HepG2 (cell line): ENCODE data around the gene MPPE1. TPM values are rescaled to one million over a fixed set of nuclear protein-coding genes. Genes with fewer than 3 reads are reported as not detected.

Experiments
- ARID2 ChIP-seq: sonication (generic); formaldehyde crosslinking; IDR thresholded peaks from 2 replicates; pipeline ENCODE4 v1.8.1; 2022; ENCODE audit warnings: mild to moderate bottlenecking, missing genetic modification reagents, borderline replicate concordance
- ATF1 ChIP-seq: IDR thresholded peaks from 2 replicates; pipeline ENCODE4 v1.6.1; 2016; ENCODE audit warnings: mild to moderate bottlenecking, control low read depth
- HOXA3 ChIP-seq: sonication (generic); formaldehyde crosslinking; IDR thresholded peaks from 2 replicates; pipeline ENCODE4 v1.5.0; 2020; ENCODE audit warnings: missing genetic modification reagents
- MED1 ChIP-seq: sonication (generic); formaldehyde crosslinking; IDR thresholded peaks from 2 replicates; pipeline ENCODE4 v1.4.0; 2020; ENCODE audit warnings: missing genetic modification reagents
- POLR2G ChIP-seq: fragments of 200-400 bp; formaldehyde crosslinking; IDR thresholded peaks from 2 replicates; pipeline ENCODE4 v1.6.1; 2018; ENCODE audit warnings: mild to moderate bottlenecking, low read depth, low read length, moderate library complexity
- SNAI1 ChIP-seq: sonication (generic); formaldehyde crosslinking; IDR thresholded peaks from 2 replicates; pipeline ENCODE4 v1.5.0; 2020; ENCODE audit warnings: mild to moderate bottlenecking, missing genetic modification reagents, borderline replicate concordance
- TCF7L2 ChIP-seq: IDR thresholded peaks from 2 replicates; pipeline ENCODE4 v1.6.1; 2011; ENCODE audit warnings: mild to moderate bottlenecking, low read depth, low read length, moderate library complexity
- TFE3 ChIP-seq: IDR thresholded peaks from 2 replicates; pipeline ENCODE4 v1.6.1; 2016
- THAP11 ChIP-seq: IDR thresholded peaks from 2 replicates; pipeline ENCODE4 v1.6.1; 2016; ENCODE audit warnings: missing biosample characterization, missing genetic modification reagents
- ZBTB1 ChIP-seq: sonication (generic); formaldehyde crosslinking; IDR thresholded peaks from 2 replicates; pipeline ENCODE4 v1.4.0; 2020; ENCODE audit warnings: missing genetic modification reagents, borderline replicate concordance
- ZBTB44 ChIP-seq: sonication (generic); formaldehyde crosslinking; IDR thresholded peaks from 2 replicates; pipeline ENCODE4 v1.4.0; 2020; ENCODE audit warnings: missing genetic modification reagents
- ZNF18 ChIP-seq: sonication (generic); formaldehyde crosslinking; IDR thresholded peaks from 2 replicates; pipeline ENCODE4 v1.8.0; 2022; ENCODE audit warnings: mild to moderate bottlenecking, missing genetic modification reagents; ENCODE audit not compliant: insufficient replicate concordance
- ZNF564 ChIP-seq: sonication (generic); formaldehyde crosslinking; IDR thresholded peaks from 2 replicates; pipeline ENCODE4 v1.8.1; 2023; ENCODE audit warnings: mild to moderate bottlenecking, missing genetic modification reagents
- ZNF607 ChIP-seq: sonication (generic); formaldehyde crosslinking; IDR thresholded peaks from 2 replicates; pipeline ENCODE4 v1.5.1; 2020; ENCODE audit warnings: missing genetic modification reagents, mild to moderate bottlenecking, borderline replicate concordance
- ZNF773 ChIP-seq: sonication (generic); formaldehyde crosslinking; IDR thresholded peaks from 2 replicates; pipeline ENCODE4 v1.4.0; 2020; ENCODE audit warnings: missing genetic modification reagents, borderline replicate concordance
- polyA plus RNA-seq, 8 experiments: library from polyadenylated mRNA; depleted of rRNA in 3 of 8; stranded (reverse) in 7 of 8; unstranded in 1 of 8; fragments of >200 nt; fragmentation: Illumina TruSeq in 4 of 8; extraction: Trizol in 4 of 8; gene quantifications; 2 replicates each; pipeline versions ENCODE4 v1.2.1 to v1.2.3, GENCODE V29; 2011 to 2016; ENCODE audit warnings: low read depth in 4 of 8, missing spikeins in 1 of 8, mixed read lengths in 1 of 8; ENCODE audit not compliant: insufficient read depth in 1 of 8
- total RNA-seq, 5 experiments: library from RNA; depleted of rRNA; stranded (reverse); fragments of >200 nt; fragmentation: Illumina TruSeq; extraction: Trizol; gene quantifications; 2 replicates each; pipeline ENCODE4 v1.2.3, GENCODE V29; 2016; ENCODE audit warnings: low read depth in 1 of 5
- TF ChIP-seq, protein P1 (sequence below): sonication (generic); formaldehyde crosslinking; IDR thresholded peaks from 2 replicates; pipeline ENCODE4 v1.8.1; 2023; ENCODE audit warnings: mild to moderate bottlenecking, missing genetic modification reagents, borderline replicate concordance
- TF ChIP-seq, protein P2 (sequence below): sonication (generic); formaldehyde crosslinking; IDR thresholded peaks from 2 replicates; pipeline ENCODE4 v1.4.0; 2020; ENCODE audit warnings: mild to moderate bottlenecking, missing genetic modification reagents
- TF ChIP-seq, protein P3 (sequence below): sonication (generic); formaldehyde crosslinking; IDR thresholded peaks from 2 replicates; pipeline ENCODE4 v1.5.0; 2020; ENCODE audit warnings: mild to moderate bottlenecking, missing genetic modification reagents

Gene MPPE1
- total and polyA plus RNA-seq, 2 of the 13 experiments (the other 11 are each of a cell fraction or from before 2014, with no cell fraction given), result 9.6 to 11.9 TPM

- TF ChIP-seq ARID2 (CRISPR knock-in tag), result no peak
- 0 out of 2 replicates have a peak, but pooled peaks have one; percentile 22 for TF ChIP-seq TFE3 (CRISPR knock-in tag)
- TF ChIP-seq ZNF773, result no peak
- no peak for TF ChIP-seq ZBTB1 (CRISPR knock-in tag)
- peak; percentile 76; the same call in 1 of the 2 replicates for TF ChIP-seq HOXA3 (CRISPR knock-in tag)
- TF ChIP-seq ZNF564 (CRISPR knock-in tag), result no peak
- TF ChIP-seq ZNF18, result no peak
- TF ChIP-seq, protein P1, sequence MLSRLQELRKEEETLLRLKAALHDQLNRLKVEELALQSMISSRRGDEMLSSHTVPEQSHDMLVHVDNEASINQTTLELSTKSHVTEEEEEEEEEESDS (CRISPR knock-in tag), result no peak
- no peak for TF ChIP-seq TCF7L2
- peak; percentile 55 for TF ChIP-seq THAP11 (CRISPR knock-in tag)
- no peak for TF ChIP-seq SNAI1 (CRISPR knock-in tag)
- TF ChIP-seq, protein P2, sequence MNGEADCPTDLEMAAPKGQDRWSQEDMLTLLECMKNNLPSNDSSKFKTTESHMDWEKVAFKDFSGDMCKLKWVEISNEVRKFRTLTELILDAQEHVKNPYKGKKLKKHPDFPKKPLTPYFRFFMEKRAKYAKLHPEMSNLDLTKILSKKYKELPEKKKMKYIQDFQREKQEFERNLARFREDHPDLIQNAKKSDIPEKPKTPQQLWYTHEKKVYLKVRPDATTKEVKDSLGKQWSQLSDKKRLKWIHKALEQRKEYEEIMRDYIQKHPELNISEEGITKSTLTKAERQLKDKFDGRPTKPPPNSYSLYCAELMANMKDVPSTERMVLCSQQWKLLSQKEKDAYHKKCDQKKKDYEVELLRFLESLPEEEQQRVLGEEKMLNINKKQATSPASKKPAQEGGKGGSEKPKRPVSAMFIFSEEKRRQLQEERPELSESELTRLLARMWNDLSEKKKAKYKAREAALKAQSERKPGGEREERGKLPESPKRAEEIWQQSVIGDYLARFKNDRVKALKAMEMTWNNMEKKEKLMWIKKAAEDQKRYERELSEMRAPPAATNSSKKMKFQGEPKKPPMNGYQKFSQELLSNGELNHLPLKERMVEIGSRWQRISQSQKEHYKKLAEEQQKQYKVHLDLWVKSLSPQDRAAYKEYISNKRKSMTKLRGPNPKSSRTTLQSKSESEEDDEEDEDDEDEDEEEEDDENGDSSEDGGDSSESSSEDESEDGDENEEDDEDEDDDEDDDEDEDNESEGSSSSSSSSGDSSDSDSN, result peak; percentile 32; the same call in 1 of the 2 replicates
- TF ChIP-seq ATF1 (CRISPR knock-in tag), result no peak
- TF ChIP-seq, protein P3, sequence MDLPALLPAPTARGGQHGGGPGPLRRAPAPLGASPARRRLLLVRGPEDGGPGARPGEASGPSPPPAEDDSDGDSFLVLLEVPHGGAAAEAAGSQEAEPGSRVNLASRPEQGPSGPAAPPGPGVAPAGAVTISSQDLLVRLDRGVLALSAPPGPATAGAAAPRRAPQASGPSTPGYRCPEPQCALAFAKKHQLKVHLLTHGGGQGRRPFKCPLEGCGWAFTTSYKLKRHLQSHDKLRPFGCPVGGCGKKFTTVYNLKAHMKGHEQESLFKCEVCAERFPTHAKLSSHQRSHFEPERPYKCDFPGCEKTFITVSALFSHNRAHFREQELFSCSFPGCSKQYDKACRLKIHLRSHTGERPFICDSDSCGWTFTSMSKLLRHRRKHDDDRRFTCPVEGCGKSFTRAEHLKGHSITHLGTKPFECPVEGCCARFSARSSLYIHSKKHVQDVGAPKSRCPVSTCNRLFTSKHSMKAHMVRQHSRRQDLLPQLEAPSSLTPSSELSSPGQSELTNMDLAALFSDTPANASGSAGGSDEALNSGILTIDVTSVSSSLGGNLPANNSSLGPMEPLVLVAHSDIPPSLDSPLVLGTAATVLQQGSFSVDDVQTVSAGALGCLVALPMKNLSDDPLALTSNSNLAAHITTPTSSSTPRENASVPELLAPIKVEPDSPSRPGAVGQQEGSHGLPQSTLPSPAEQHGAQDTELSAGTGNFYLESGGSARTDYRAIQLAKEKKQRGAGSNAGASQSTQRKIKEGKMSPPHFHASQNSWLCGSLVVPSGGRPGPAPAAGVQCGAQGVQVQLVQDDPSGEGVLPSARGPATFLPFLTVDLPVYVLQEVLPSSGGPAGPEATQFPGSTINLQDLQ (CRISPR knock-in tag), result 0 out of 2 replicates have a peak, but pooled peaks have one; percentile 26
- TF ChIP-seq ZNF607 (CRISPR knock-in tag), result no peak
- no peak for TF ChIP-seq ZBTB44 (CRISPR knock-in tag)
- TF ChIP-seq MED1, result peak; percentile 65
- TF ChIP-seq POLR2G, result peak; percentile 53; the same call in 1 of the 2 replicates
These were observed 39.4 kb upstream of the MPPE1 start (continued) for GRCh38 chr18:11947214-11948191.
